Bronchial smooth muscle cell (primary cell): Measurements from ENCODE around the gene STAMBP. TPM values are rescaled to one million over a fixed set of nuclear protein-coding genes. Genes with fewer than 3 reads are reported as not detected.

Source experiments
- total RNA-seq: library from RNA; depleted of rRNA; stranded (reverse); fragments of >200 nt; gene quantifications from 2 replicates; pipeline ENCODE4 v1.2.1, GENCODE V29; 2014

STAMBP gene
- total RNA-seq = 17.0 and 18.7 TPM in 2 replicates

DNA sequence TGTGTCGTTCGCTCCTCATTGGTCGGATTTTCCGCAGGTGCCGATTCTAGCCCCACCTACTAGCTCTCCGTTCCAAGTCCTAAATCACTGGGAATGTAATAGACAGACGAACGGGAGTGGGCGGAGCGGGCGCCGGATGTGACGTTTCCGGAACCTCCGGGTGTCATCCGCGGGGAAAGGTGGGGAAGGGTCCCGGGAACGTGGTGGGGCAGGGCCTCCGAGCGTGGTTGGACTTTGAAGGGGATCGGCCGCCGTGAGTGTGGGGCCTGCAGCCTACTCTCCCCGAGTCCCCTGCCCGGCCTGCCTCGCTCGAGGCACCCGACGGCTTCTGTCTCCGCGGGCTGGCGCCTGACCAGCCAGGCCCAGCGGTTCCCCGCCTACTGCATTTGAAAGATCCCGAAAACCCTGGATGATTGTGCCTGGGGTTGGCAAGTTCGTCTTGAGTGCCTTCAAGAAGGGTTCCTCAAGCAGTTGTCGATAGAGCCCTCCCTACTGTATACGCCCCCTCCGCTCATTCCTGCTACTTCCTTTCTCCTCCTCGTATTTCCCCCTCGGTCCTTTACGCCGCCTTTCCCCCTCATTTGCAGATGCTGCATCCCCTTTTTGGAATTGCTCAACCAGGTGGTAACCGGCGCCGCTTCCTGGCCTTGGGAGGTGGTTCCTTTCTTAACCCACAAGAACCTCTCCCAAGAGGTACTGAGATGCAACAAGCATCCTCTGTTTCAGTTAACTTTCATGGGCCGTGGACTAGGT, at the start of gene STAMBP:
Gene STAMBP, plus strand, starts transcription at position 144 of the 753 bp plus-strand sequence. CDS start 1,896 bp downstream, outside the sequence.

DNA sequence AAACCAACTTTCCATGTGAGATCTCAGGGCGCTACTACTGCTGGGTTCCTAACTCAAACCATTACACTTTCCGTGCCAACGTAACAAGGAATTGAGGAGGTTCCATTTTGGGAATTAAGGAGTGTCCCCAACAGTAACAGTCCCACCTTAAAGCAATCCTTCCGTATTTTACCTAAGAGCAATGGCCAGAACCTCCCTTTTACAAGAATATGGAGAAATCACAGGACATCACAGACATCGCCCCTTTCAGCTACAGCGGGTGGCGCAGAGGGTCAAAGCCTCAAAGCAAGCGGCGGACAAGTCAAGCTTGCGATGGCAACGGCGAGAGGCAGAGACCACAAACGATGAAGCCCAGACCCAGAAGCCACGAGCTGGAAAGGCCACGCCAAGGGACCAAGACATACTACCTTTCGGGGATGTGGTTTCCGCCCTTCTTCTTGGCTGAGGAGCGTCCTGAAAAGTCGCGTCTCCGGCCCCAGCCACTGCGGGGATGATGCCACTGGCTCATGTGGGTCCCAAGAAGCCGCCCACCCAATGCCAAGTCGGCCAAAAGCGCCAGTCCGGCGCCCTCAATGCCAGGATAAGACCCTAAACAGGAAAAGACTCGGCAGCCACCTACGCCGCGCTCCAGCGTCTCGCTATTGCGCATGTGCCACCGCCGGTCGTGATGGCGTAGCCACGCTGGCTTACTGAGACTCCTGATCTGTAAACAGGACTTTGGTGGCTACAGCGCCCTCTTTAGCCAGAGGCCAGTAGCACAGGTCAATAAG, 49.1 kb upstream of the STAMBP start, which contains the start of gene DUSP11:
Gene DUSP11, minus strand, starts transcription at position 637 of the 770 bp plus-strand sequence. Its CDS starts 129 bp downstream, at position 508.

DNA sequence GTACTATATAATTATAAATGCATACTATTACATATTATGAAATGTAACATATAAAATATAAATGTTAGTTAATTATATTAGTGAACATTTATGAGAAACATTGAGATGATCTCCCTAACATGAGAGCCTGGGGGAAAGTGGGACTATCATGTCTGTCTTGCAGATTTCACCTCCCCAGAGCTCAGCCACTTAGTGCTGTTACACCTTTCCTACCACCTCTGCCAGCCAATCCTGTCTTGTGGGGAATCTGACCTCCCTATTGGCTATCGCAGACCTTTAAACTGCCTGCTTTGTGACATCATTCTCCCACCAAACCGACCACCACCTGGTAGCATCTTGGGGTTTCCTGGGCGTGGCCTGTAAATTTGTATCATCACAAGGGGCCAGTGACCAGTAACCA, 44.9 kb upstream of the STAMBP start, which contains the start of gene C2orf78:
Gene C2orf78, plus strand, starts transcription at position 301 of the 400 bp plus-strand sequence. CDS start 127 bp downstream, outside the sequence.

DNA sequence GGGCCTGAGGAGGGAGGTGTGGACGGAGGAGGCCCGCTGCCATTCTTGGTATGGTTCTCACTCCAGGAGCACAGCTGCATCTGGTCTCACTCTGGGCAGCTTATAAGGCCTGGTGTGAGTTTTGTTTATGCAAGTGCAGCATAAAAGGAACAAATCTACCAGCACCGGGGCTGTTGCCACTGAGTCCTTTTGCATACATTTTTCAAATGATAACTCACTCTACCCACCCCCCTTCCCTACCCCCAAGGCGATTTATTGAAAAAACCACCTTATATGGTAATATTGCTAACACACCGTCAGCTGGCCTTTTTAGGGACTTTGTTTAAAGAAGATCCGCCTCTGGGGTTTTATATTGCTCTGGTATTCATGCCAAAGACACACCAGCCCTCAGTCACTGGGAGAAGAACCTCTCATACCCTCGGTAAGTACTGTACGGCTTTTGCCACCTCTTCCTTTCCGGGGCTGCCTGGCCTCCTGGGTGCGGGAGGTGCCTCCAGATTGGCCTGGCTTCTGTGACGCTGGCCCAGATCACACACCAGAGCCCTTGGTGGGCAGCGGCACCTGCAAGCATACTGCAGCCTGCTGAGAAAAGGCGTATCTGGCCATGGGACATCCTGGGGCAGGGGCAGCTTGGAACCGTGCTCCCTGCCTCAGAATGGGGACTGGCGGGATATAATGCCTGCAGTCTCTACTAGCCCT, 64.0 kb downstream of the STAMBP start, which contains the start of gene ACTG2:
Gene ACTG2, plus strand, starts transcription at position 378 of the 699 bp plus-strand sequence. CDS start 8,304 bp downstream, outside the sequence.

Other genes with a start within 250 kb of the STAMBP start
- not detected in 2 replicates for gene NAT8, start 186.5 kb upstream of the STAMBP start, total RNA-seq
- 19.1 and 19.5 TPM in 2 replicates for gene TPRKB, start 91.6 kb upstream of the STAMBP start, total RNA-seq
- gene DUSP11, start 48.9 kb upstream of the STAMBP start, total RNA-seq = 17.0 and 23.8 TPM in 2 replicates
- gene C2orf78, start 44.8 kb upstream of the STAMBP start, total RNA-seq = not detected in 2 replicates
- gene ACTG2, start 64.0 kb downstream of the STAMBP start, total RNA-seq = 0.60 and 0.95 TPM in 2 replicates
- 21.6 and 35.6 TPM in 2 replicates for gene DGUOK, start 97.9 kb downstream of the STAMBP start, total RNA-seq
- gene TET3, start 155.9 kb downstream of the STAMBP start, total RNA-seq = 1.7 and 2.8 TPM in 2 replicates